ENCODE measurements around the gene TBCCD1. TPM values are rescaled to one million over a fixed set of nuclear protein-coding genes. Genes with fewer than 3 reads are reported as not detected.

Gene TBCCD1
- polyA plus RNA-seq, 1 donor (not counting 4 experiments of a cell fraction or from before 2014, with no cell fraction given), result 15.8 TPM

- DNase-seq (ENCODE audit: low read depth, low spot score) (no peak), FAIRE-seq (no peak)
- dilution Hi-C loops (cut with MboI; ENCODE audit: extremely low pct_ligation_motif_present, low sequenced_read_pairs), result no loop called here
- H3K9ac ChIP-seq (ENCODE audit: control insufficient read depth, extremely low read depth, insufficient read depth, low read length), result no peak overlapping the region
- peak overlapping the region; percentile 8 for H3K4me2 ChIP-seq (ENCODE audit: control insufficient read depth, extremely low read depth, insufficient read depth, low read depth, low read length)
- H3K9me3 ChIP-seq (ENCODE audit: control insufficient read depth, low read depth, low read length), result no peaks in the 10 kb centered on the region
- H3K36me3 ChIP-seq (ENCODE audit: control insufficient read depth in 2 of 2, extremely low read depth in 1 of 2, insufficient read depth in 2 of 2, low read length in 2 of 2), result no peaks in the 10 kb centered on the region
- no peaks in the 10 kb centered on the region for H4K20me1 ChIP-seq (ENCODE audit: control insufficient read depth, extremely low read depth, insufficient read depth, low read length)
- no peaks in the 10 kb centered on the region for H3K79me2 ChIP-seq (ENCODE audit: control insufficient read depth, insufficient read depth, low read length)
- H2AFZ ChIP-seq (ENCODE audit: control insufficient read depth, low read length), result peak overlapping the region; percentile 1
- H3K27me3 ChIP-seq (ENCODE audit: control insufficient read depth, extremely low read depth, insufficient read depth, low read length), result no peaks in the 10 kb centered on the region
- no peak overlapping the region for H3K4me3 ChIP-seq (ENCODE audit: control insufficient read depth in 2 of 3, extremely low read depth in 1 of 3, insufficient read depth in 2 of 3, low read depth in 1 of 3, low read length in 3 of 3)
- no peak overlapping the region for H3K27ac ChIP-seq (ENCODE audit: control insufficient read depth, insufficient read depth, low read length)
- no peaks in the 10 kb centered on the region for H3K9me1 ChIP-seq (ENCODE audit: control insufficient read depth, extremely low read depth, insufficient read depth, low read length)
- TF ChIP-seq EZH2 (IDR thresholded peaks at IDR 0.05; ENCODE audit: low read length), result no peak
- TF ChIP-seq, protein P1, sequence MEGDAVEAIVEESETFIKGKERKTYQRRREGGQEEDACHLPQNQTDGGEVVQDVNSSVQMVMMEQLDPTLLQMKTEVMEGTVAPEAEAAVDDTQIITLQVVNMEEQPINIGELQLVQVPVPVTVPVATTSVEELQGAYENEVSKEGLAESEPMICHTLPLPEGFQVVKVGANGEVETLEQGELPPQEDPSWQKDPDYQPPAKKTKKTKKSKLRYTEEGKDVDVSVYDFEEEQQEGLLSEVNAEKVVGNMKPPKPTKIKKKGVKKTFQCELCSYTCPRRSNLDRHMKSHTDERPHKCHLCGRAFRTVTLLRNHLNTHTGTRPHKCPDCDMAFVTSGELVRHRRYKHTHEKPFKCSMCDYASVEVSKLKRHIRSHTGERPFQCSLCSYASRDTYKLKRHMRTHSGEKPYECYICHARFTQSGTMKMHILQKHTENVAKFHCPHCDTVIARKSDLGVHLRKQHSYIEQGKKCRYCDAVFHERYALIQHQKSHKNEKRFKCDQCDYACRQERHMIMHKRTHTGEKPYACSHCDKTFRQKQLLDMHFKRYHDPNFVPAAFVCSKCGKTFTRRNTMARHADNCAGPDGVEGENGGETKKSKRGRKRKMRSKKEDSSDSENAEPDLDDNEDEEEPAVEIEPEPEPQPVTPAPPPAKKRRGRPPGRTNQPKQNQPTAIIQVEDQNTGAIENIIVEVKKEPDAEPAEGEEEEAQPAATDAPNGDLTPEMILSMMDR (optimal IDR thresholded peaks at IDR 0.05 in 1 of 3, IDR thresholded peaks at IDR 0.05 in 1 of 3, conservative IDR thresholded peaks at IDR 0.05 in 1 of 3; ENCODE audit: extremely low read depth in 1 of 3, insufficient read depth in 2 of 3, low read length in 3 of 3), result no peak
- H3K4me1 ChIP-seq (ENCODE audit: control insufficient read depth, extremely low read depth, insufficient read depth, low read length), result peaks cover 8% of the 10 kb centered on the region
Measured at GRCh38 chr3:186596568-186597287, 29.6 kb upstream of the TBCCD1 start.

- Histone ChIP-seq H2AFZ (ENCODE audit: control insufficient read depth, low read length) (no peak overlapping the region), H3K4me1 (ENCODE audit: control insufficient read depth, extremely low read depth, insufficient read depth, low read length) (peaks cover 18% of the 10 kb centered on the region), H3K4me2 (ENCODE audit: control insufficient read depth, extremely low read depth, insufficient read depth, low read depth, low read length) (no peak overlapping the region), H3K79me2 (ENCODE audit: control insufficient read depth, insufficient read depth, low read length) (no peaks in the 10 kb centered on the region), H3K27ac (ENCODE audit: control insufficient read depth, insufficient read depth, low read length) (no peak overlapping the region), H3K9me1 (ENCODE audit: control insufficient read depth, extremely low read depth, insufficient read depth, low read length) (no peaks in the 10 kb centered on the region), H3K9me3 (ENCODE audit: control insufficient read depth, low read depth, low read length) (no peaks in the 10 kb centered on the region), H4K20me1 (ENCODE audit: control insufficient read depth, extremely low read depth, insufficient read depth, low read length) (no peaks in the 10 kb centered on the region), H3K9ac (ENCODE audit: control insufficient read depth, extremely low read depth, insufficient read depth, low read length) (no peak overlapping the region), H3K27me3 (ENCODE audit: control insufficient read depth, extremely low read depth, insufficient read depth, low read length) (no peaks in the 10 kb centered on the region), H3K4me3 (ENCODE audit: control insufficient read depth in 2 of 3, extremely low read depth in 1 of 3, insufficient read depth in 2 of 3, low read depth in 1 of 3, low read length in 3 of 3) (no peak overlapping the region), H3K36me3 (ENCODE audit: control insufficient read depth in 2 of 2, extremely low read depth in 1 of 2, insufficient read depth in 2 of 2, low read length in 2 of 2) (no peaks in the 10 kb centered on the region)
- dilution Hi-C loops (cut with MboI; ENCODE audit: extremely low pct_ligation_motif_present, low sequenced_read_pairs), result no loop called here
- TF ChIP-seq EZH2 (IDR thresholded peaks at IDR 0.05; ENCODE audit: low read length), result no peak
- TF ChIP-seq, protein P1 (optimal IDR thresholded peaks at IDR 0.05 in 1 of 3, IDR thresholded peaks at IDR 0.05 in 1 of 3, conservative IDR thresholded peaks at IDR 0.05 in 1 of 3; ENCODE audit: extremely low read depth in 1 of 3, insufficient read depth in 2 of 3, low read length in 3 of 3), result no peak
- DNase-seq (ENCODE audit: low read depth, low spot score) (no peak), FAIRE-seq (no peak)
Measured at GRCh38 chr3:186594591-186595113, 27.5 kb upstream of the TBCCD1 start.
